GM21737 (cell line): Measurements from ENCODE around the gene NELFA.
A peak's percentile ranks its signal among the peaks of the same experiment; 100 is the strongest.
"Not testable (repeated sequence)": the region's sequence is repeated elsewhere in the genome, so short reads cannot be mapped to it uniquely, and the experiment has no call there.

Experiments
- ATAC-seq: cut with Tn5 transposase; IDR thresholded peaks from one replicate; pipeline ENCODE4 v1.9.1; 2021; ENCODE audit warnings: mild to moderate bottlenecking, moderate library complexity; ENCODE audit not compliant: unreplicated experiment

NELFA gene

DNA sequence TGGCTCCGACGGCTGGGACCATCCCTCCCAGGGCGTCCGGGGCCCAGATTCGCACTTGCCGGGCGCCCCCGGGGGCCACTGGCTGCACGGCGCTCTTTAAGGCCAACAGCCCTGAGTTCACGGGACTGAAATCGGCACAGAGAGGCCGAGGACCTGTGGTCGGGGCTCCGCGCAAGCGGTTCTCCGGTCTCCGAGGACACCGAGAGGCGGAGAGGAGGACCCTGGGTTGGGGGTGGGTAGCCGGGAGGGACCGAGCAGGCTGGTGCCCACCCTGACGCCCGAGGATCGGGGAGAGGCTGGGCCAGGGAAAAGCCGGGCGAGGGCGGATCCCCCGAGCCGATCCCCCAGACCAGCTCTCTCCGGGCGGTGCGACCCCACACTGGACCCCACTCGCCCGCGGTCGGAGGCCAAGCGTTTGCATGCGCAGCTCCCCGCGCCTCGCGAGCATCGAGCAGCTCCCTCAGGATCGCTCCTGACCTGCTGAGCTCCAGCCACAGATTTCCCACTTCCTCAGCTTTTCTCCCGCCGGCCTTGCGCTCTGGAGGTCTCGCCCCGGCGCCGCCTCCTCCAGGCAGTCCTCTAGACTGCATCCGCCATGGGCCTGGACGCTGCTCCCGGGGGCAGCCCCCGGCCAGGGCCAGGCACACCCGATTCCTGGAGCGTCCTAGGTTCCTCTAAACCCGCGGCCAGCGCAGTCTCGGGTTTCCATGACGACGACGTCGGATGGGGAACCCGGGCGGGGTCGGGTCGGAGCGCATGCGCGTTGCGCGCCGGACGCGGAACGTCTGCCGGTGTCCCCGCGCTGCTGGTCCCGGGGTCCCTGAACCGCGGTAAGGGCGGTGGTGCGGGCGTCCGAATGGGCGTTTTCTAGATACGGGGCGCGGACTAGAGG is 32.7 kb upstream of the NELFA start:
- ATAC-seq = peak; percentile 54

DNA sequence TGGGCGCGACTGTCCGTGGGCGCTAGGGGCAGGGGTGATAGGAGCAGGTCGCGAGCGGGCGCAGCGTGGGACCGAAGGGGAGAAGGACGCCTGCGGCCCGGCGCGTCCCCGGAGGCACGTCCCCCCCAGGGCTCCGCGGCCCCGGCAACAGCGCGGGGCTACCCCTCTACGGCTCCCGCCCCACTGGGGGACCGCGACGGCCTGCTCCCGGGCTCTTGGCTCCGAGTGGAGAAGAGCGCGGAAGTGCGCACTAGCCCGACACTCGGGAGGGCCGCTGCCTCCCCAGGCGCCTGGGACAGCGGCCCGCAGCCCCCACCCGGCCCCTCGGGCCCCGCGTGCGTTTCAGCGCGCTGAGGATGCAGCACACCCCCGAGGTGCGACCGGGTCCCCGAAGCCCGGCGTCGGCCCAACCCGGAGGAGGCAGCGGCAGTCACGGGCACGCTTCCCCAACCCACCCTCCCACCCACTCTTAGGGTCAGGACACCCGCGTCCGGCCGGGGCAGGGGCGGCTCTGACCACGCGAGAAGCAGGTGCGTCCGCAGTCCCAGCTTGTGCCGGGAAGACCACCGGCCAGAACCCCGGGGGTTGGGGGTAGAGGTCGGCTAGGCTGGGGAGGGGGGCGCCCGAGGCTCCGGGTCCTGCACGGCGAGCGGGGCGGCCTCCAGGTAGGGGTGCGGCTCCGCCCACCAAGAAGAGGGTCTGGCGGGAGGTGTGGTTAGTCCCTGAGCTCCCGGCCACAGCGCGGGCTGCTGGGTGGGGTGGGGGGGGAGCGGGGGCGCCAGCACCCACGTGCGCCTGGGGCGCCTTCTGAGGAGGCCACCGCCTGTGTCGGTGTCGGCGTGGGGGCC is 31.8 kb upstream of the NELFA start:
- ATAC-seq = no peak

DNA sequence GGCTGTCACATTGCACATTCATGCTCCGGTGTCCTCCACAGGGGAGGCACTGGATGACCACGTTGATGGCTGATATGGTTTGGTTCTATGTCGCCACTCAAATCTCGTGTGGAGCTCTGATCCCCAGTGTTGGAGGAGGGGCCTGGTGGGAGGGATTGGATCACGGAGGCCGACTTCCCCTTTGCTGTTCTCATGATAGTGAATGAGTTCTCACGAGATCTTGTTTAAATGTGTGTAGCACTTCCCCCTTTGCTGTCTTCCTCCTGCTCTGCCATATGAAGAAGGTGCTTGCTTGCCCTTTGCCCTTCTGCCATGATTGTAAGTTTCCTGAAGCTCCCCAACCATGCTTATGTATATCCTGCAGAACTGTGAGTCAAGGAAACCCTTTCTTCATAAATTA is 28.1 kb upstream of the NELFA start:
- ATAC-seq = no peak

DNA sequence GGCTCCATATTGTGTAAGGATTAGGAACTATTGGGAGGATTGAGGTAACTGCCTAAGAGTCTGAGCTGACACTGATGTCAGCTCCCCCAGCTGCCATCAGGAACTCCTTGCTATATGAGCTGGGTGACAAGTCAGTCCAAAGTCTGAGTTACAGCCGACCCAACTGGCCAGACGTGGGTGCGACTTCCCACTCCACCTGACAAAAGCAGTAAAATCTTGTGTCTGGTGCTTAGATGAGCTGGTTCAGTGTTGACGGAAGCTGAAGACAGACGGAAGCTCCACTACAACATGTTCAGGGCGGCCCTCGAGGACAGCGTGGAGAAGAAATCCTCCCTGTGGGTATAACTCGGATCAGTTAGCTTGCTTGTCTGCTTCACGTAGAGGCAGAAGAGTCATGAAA is 27.6 kb upstream of the NELFA start:
- ATAC-seq = no peak

DNA sequence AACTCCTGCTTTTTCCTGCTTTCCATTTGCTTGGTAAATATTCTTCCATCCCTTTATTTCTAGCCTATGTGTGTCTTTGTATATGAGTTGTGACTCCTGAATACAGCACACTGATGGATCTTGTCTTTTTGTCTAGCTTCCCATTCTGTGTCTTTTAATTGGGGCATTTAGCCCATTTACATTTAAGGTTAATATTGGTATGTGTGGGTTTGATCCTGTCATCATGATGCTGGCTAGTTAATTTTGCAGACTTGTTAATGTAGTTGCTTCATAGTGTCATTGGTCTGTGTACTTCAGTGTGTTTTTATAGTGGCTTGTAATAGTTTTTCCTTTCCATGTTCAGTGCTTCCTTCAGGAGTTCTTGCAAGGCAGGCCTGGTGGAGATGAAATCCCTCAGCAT is 22.4 kb upstream of the NELFA start:
- ATAC-seq = not testable (repeated sequence)

DNA sequence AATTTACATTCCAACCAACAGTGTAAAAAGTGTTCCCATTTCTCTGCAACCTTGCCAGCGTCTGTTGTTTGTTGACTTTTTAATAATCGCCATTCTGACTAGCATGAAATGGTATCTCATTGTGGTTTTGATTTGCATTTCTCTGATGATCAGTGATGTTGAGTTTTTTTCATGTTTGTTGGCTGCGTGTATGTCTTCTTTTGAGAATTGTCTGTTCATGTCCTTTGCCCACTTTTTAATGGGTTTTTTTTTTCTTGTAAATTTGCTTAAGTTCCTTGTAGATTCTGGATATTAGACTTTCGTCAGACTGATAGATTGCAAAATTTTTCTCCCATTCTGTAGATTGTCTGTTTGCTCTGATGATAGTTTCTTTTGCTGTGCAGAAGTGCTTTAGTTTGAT is 18.3 kb upstream of the NELFA start:
- ATAC-seq = not testable (repeated sequence)

DNA sequence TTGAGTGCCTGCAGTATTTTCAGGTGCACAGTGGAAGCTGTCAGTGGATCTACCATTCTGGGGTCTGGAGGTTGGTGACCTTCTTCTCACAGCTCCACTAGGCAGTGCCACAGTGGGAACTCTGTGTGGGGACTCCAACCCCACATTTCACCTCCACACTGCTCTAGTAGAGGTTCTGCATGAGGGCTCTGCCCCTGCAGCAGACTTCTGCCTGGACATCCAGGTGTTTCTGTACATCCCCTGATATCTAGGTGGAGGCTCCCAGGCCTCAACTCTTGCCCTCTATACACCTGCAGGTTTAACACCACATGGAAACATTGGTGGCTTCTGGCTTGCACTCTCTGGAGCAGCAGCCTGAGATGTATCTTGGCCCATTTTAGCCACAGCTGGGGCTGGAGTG is 17.0 kb upstream of the NELFA start:
- no peak for ATAC-seq

DNA sequence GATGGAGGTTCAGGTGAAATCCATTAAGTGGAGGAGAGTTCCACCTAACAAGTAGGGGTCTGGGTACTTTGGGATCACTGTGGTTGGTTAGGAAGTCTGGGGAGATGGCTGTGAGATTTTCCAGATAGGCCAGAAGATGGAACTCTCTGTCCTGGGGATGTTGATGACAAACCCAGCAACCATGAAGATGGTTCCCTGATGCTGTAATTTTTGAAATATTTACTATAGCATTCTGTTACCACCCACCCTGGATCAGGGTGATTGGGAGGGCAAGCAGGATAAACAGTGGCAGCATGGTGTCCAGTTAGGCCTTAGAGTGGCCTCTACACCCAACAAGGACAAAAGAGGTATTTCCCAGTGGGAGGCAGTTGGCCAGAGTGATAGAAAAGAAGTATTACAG is 15.9 kb upstream of the NELFA start:
- no peak for ATAC-seq

DNA sequence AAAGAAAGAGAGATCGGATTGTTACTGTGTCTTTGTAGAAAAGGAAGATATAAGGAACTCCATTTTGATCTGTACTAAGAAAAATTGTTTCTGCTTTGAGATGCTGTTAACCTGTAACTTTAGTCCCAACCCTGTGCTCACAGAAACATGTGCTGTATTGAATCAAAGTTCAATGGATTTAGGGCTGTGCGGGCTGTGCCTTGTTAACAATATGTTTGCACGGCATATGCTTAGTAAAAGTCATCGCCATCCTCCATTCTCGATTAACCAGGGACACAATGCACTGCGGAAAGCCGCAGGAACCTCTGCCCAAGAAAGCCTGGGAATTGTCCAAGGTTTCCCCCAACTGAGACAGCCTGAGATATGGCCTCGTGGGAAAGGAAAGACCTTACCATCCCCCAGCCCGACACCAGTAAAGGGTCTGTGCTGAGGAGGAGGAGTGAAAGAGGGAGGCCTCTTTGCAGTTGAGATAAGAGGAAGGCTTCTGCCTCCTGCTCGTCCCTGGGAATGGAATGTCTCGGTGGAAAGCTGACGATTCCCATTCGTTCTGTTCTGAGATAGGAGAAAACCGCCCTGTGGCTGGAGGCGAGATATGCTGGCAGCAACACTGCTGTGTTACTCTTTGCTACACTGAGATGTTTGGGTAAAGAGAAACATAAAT is 12.7 kb upstream of the NELFA start:
- not testable (repeated sequence) for ATAC-seq

DNA sequence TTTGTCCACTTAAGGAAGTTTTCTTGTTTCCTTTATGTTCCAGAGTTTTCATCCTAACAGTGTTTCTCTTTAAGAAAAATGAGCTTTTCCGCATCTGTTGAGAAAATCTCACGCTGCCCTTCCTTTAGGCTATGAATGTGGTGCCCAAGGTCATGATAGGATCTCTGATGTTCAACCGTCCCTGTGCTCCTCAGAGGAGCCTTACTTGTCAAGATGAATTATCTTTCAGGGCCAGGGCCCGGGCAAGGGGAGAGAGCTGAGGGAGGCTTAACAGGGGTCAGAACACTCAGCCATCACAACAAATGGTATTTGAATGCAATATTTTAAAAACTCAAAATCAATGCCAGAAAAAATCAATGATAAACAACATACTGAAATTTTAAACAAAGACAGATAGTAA is 6.2 kb upstream of the NELFA start:
- no peak for ATAC-seq

DNA sequence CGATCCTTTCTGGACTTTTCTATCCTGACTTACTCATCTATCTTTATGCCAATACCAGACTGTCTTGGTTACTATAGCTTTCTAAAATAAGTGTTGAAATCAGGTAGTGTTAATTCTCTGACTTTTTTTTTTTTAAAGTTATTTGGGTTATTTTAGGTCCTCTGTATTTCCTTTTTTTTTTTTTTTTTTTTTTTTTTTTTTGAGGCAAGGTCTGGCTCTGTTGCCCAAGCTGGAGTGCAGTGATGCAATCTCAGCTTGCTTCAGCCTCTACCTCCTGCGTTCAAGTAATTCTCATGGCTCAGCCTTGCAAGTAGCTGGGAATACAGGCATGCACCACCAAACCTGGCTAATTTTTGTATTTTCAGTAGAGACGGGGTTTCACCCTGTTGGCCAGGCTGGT is 2.8 kb upstream of the NELFA start:
- ATAC-seq = no peak

DNA sequence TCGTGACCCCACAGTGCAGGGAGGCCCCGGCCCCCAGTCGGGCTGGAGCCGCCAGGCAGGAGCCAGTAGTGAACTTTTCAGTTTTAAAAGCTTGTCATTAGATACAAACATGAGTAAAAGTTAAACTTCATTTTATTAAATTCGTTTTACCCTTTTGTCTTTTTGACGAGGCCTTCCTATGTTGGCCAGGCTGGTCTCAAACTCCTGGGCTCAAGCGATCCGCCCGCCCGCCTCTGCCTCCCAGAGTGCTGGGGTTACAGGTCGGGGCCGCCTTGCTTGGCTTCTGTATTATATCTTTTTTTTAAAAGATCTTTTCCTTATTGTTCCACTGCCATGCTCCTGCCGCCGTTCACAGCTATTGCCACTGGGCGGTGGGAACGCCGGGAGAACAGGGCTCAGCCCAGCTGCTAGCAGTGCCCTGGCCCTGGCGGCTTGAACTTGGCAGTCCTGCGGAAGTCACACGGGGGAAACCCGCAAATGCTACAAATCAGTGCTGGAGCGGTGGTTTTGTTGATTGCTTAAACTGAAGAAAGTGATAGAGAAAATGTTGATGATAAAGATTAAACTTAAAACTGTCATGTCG is 968 bp upstream of the NELFA start:
- ATAC-seq = no peak

DNA sequence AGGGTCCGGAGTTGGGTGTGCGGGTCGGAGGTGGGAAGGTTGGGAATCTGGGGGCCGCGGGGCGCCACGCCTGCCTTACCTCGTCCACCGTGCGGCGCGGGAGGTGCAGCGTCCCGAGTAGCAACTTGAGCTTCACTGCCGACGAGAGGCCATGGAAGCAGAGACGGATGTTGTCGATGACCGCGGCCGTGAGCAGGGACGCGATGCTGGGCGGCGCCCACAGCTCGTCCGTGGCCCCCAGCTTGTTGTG is 178 bp downstream of the NELFA start:
- no peak for ATAC-seq

DNA sequence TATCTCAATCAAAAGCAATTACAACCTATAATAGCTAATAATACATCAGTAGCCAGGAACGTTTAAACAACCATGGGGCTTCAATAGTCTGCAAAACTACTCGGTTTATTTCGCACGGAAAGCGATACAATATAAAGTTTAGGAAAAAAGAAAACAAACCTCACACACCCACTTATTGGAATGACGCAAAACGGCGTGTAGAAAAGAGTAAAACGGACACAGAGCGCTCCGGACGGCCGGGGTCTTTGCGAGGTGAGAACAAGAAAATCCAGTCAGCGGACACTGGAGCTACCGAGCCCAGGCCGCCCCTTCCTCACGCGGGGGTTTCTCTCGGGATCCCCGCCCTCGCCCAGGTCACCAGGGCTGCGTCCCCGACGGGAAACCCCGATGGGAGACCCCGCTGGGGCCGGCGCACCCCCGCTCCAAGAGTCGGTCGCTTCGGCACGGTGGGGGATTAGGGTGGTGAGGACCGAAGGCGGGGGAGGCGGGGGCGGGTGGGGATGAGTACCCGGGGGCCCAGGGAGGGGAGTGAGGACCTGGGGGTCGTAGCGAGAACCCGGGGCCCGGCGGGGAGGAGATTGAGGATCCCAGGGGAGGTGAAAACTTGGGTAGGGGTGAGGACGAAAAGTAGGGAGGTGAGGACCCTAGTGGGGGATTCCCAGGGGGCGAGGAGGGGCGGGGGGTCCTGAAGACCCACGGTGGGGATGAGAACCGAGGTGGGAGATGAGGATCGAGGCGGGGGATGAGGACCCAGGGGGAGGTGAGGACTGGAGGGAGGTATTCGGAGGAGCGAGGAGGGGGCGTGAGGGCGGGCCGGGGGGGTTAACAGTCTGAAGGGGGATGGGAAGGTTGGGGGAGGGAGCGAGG is 737 bp downstream of the NELFA start:
- no peak for ATAC-seq

DNA sequence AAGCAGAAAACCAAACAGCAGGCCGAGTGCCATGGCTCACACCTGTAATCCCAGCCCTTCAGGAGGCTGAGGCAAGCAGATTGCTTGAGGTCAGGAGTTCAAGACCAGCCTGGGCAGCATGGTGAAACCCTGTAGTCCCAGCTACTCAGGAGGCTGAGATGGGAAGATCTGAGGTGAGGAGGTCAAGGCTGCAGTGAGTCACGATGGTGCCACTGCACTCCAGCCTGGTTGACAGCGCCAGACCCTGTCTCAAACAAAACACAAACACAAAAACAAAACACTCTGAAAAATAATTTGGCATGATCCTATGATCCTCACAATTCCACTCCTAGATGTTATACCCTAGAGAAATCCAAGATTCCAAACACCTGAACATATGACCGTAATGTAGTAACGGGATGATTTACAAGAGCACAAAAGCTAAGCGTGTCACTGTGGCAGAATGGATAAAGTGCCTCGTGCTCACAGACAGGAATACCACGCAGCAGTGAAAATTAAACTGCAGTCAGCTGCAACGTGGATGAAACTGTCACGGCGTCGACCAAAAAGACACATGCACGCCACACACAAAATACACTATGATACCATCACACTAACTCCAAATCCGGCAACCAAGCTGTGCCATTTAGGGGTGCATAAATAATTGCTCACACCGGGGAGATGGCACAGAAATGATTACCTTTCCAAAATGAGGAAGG is 1.7 kb downstream of the NELFA start:
- no peak for ATAC-seq

DNA sequence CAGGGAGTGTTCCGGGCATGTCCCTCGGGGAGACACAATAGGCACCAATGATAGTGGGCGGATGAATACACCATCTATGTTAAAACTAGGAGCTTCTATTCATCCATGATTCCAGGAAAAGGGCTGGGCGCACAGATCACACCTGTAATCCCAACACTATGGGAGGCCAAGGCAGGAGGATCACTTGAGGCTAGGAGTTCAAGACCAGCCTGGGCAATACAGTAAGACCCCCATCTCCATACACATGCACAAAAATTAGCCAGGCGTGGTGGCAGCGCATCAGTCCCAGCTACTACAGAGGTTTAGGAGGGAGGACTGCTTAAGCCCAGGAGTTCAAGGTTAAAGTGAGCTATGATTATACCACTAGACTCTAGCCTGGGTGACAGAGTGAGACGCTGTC is 2.4 kb downstream of the NELFA start:
- ATAC-seq = no peak

DNA sequence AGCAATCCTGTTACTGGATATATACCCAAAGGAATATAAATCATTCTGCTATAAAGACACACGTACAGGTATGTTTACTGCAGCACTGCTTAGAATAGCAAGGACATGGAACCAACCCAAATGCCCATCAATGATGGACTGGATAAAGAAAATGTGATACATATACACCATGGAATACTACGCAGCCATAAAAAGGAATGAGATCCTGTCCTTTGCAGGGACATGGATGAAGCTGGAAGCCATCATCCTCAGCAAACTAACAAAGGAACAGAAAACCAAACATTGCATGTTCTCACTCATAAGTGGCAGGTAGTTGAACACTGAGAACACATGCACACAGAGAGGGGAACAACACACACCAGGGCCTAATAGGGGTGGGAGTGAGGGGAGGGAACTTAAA is 5.4 kb downstream of the NELFA start:
- ATAC-seq = not testable (repeated sequence)

DNA sequence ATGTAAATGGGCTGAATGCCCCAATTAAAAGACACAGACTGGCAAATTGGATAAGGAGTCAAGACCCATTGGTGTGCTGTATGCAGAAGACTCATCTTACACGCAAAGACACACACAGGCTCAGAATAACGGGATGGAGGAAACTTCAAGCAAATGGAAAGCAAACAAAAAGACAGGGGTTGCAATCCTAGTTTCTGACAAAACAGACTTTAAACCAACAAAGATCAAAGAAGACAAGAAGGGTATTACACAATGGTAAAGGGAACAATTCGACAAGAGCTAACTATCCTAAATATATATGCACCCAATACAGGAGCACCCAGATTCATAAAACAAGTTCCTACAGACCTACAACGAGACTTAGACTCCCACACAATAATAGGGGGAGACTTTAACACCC is 9.5 kb downstream of the NELFA start:
- not testable (repeated sequence) for ATAC-seq

DNA sequence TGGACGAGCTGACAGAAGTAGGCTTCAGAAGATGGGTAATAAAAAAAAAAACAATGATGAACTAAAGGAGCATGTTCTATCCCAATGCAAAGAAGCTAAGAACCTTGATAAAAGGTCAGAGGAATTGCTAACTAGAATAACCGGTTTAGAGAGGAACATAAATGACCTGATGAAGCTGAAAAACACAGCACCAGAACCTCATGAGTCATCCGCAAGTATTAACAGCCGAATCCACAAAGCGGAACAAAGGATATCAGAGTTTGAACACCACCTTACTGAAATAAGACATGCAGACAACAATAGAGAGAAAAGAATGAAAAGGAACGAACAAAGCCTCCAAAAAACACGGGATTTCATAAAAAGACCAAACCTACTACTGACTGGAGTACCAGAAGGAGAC is 10.5 kb downstream of the NELFA start:
- no peak for ATAC-seq

DNA sequence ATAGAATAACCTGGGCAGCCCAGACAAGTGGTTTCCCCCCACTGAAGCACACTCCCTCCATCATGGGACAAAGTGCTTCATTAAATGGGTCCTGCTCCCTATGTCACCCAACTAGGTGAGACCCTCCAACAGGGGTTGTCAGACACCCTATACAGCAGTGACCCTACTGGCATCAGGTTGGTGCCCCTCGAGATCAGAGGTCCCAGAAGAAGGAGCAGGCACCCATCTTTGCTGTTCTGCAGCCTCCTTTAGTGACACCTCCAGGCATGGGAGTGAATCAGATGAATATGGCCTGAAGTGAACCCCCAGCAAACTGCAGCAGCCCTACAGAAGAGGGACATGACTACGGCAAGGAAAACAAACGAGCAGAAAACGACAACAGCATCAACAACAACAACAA is 11.1 kb downstream of the NELFA start:
- no peak for ATAC-seq
